ENCODE measurements around the gene LCN10. TPM values are rescaled to one million over a fixed set of nuclear protein-coding genes. Genes with fewer than 3 reads are reported as not detected.
A peak's percentile ranks its signal among the peaks of the same experiment; 100 is the strongest.

The LCN10 gene
- total RNA-seq, 2 donors from 2014 or later: 0.90 TPM; not detected in 1

- H3K27ac Mint-ChIP-seq: no peak overlapping the region
- no peak for DNase-seq
- no peak overlapping the region for H3K4me3 Mint-ChIP-seq
- H3K27me3 Mint-ChIP-seq: no peaks in the 10 kb centered on the region
- peaks cover 7% of the 10 kb centered on the region for H3K36me3 Mint-ChIP-seq (ENCODE audit: low read depth)
- no peak for ATAC-seq
- no peaks in the 10 kb centered on the region for H3K9me3 ChIP-seq (ENCODE audit: control insufficient read depth, low read length, poor library complexity, severe bottlenecking)
- H3K4me1 Mint-ChIP-seq: peaks cover 16% of the 10 kb centered on the region
Observed at GRCh38 chr9:136722093-136722968, 20.4 kb downstream of the LCN10 start.

- DNase-seq: no peak
- H3K9me3 ChIP-seq (ENCODE audit: control insufficient read depth, low read length, poor library complexity, severe bottlenecking): no peaks in the 10 kb centered on the region
- Mint-ChIP-seq H3K36me3 (ENCODE audit: low read depth) (peaks cover 3% of the 10 kb centered on the region), H3K27me3 (no peaks in the 10 kb centered on the region), H3K27ac (no peak overlapping the region), H3K4me1 (peaks cover 10% of the 10 kb centered on the region), H3K4me3 (peak overlapping the region; percentile 49)
- ATAC-seq: no peak
Observed at GRCh38 chr9:136721339-136722092, 21.2 kb downstream of the LCN10 start.

GRCh38 chr9:136720898-136721338 is 21.8 kb downstream of the LCN10 start:
- peaks cover 6% of the 10 kb centered on the region for H3K4me1 Mint-ChIP-seq
- H3K27ac Mint-ChIP-seq: no peak overlapping the region
- no peak for DNase-seq
- peak overlapping the region; percentile 49 for H3K4me3 Mint-ChIP-seq
- H3K9me3 ChIP-seq (ENCODE audit: control insufficient read depth, low read length, poor library complexity, severe bottlenecking): no peaks in the 10 kb centered on the region
- peaks cover 2% of the 10 kb centered on the region for H3K36me3 Mint-ChIP-seq (ENCODE audit: low read depth)
- H3K27me3 Mint-ChIP-seq: peaks cover 3% of the 10 kb centered on the region
- ATAC-seq: no peak

GRCh38 chr9:136720251-136720897 is 22.4 kb downstream of the LCN10 start:
- H3K27me3 Mint-ChIP-seq: peaks cover 7% of the 10 kb centered on the region
- no peaks in the 10 kb centered on the region for H3K9me3 ChIP-seq (ENCODE audit: control insufficient read depth, low read length, poor library complexity, severe bottlenecking)
- DNase-seq: no peak
- H3K27ac Mint-ChIP-seq: no peak overlapping the region
- H3K4me1 Mint-ChIP-seq: peaks cover 6% of the 10 kb centered on the region
- peaks cover 2% of the 10 kb centered on the region for H3K36me3 Mint-ChIP-seq (ENCODE audit: low read depth)
- no peak overlapping the region for H3K4me3 Mint-ChIP-seq
- no peak for ATAC-seq

GRCh38 chr9:136719195-136719880 is 23.4 kb downstream of the LCN10 start:
- peaks cover 8% of the 10 kb centered on the region for H3K27me3 Mint-ChIP-seq
- no peaks in the 10 kb centered on the region for H3K9me3 ChIP-seq (ENCODE audit: control insufficient read depth, low read length, poor library complexity, severe bottlenecking)
- peaks cover 4% of the 10 kb centered on the region for H3K4me1 Mint-ChIP-seq
- peaks cover under 1% of the 10 kb centered on the region for H3K36me3 Mint-ChIP-seq (ENCODE audit: low read depth)
- no peak for DNase-seq
- peak; percentile 52 for ATAC-seq
- no peak overlapping the region for H3K27ac Mint-ChIP-seq
- no peak overlapping the region for H3K4me3 Mint-ChIP-seq

- peaks cover 16% of the 10 kb centered on the region for H3K27me3 Mint-ChIP-seq
- no peaks in the 10 kb centered on the region for H3K9me3 ChIP-seq (ENCODE audit: control insufficient read depth, low read length, poor library complexity, severe bottlenecking)
- H3K36me3 Mint-ChIP-seq (ENCODE audit: low read depth): no peaks in the 10 kb centered on the region
- H3K27ac Mint-ChIP-seq: no peak overlapping the region
- peaks cover 3% of the 10 kb centered on the region for H3K4me1 Mint-ChIP-seq
- ATAC-seq (no peak), DNase-seq (no peak)
- H3K4me3 Mint-ChIP-seq: no peak overlapping the region
Observed at GRCh38 chr9:136718345-136719194, 24.2 kb downstream of the LCN10 start.

- Mint-ChIP-seq H3K4me1 (peaks cover 3% of the 10 kb centered on the region), H3K36me3 (ENCODE audit: low read depth) (peaks cover 2% of the 10 kb centered on the region), H3K4me3 (no peak overlapping the region), H3K27ac (no peak overlapping the region), H3K27me3 (peaks cover 21% of the 10 kb centered on the region)
- H3K9me3 ChIP-seq (ENCODE audit: control insufficient read depth, low read length, poor library complexity, severe bottlenecking): no peaks in the 10 kb centered on the region
- no peak for DNase-seq
- no peak for ATAC-seq
Observed at GRCh38 chr9:136717399-136717798, 25.3 kb downstream of the LCN10 start.

- Mint-ChIP-seq H3K27me3 (peaks cover 35% of the 10 kb centered on the region), H3K27ac (no peak overlapping the region)
Observed at GRCh38 chr9:136714893-136715274, 27.9 kb downstream of the LCN10 start.

GRCh38 chr9:136714096-136714892 is 28.4 kb downstream of the LCN10 start:
- no peak for DNase-seq
- Mint-ChIP-seq H3K4me3 (no peak overlapping the region), H3K27me3 (peaks cover 35% of the 10 kb centered on the region), H3K4me1 (peaks cover 4% of the 10 kb centered on the region), H3K27ac (no peak overlapping the region), H3K36me3 (ENCODE audit: low read depth) (peaks cover 2% of the 10 kb centered on the region)
- H3K9me3 ChIP-seq (ENCODE audit: control insufficient read depth, low read length, poor library complexity, severe bottlenecking): no peaks in the 10 kb centered on the region
- ATAC-seq: no peak

More at GRCh38 chr9:136714893-136715274, 27.9 kb downstream of the LCN10 start:
- H3K9me3 ChIP-seq (ENCODE audit: control insufficient read depth, low read length, poor library complexity, severe bottlenecking): no peaks in the 10 kb centered on the region
- peaks cover 2% of the 10 kb centered on the region for H3K36me3 Mint-ChIP-seq (ENCODE audit: low read depth)
- no peak for ATAC-seq
- peaks cover 4% of the 10 kb centered on the region for H3K4me1 Mint-ChIP-seq
- no peak for DNase-seq
- H3K4me3 Mint-ChIP-seq: no peak overlapping the region

- ATAC-seq: no peak
- Mint-ChIP-seq H3K36me3 (ENCODE audit: low read depth) (peaks cover 2% of the 10 kb centered on the region), H3K4me3 (peak overlapping the region; percentile 45), H3K4me1 (peaks cover 4% of the 10 kb centered on the region), H3K27me3 (peaks cover 38% of the 10 kb centered on the region), H3K27ac (no peak overlapping the region)
- no peaks in the 10 kb centered on the region for H3K9me3 ChIP-seq (ENCODE audit: control insufficient read depth, low read length, poor library complexity, severe bottlenecking)
- no peak for DNase-seq
Observed at GRCh38 chr9:136713550-136713949, 29.2 kb downstream of the LCN10 start.

- H3K9me3 ChIP-seq (ENCODE audit: control insufficient read depth, low read length, poor library complexity, severe bottlenecking): no peaks in the 10 kb centered on the region
- peaks cover 2% of the 10 kb centered on the region for H3K36me3 Mint-ChIP-seq (ENCODE audit: low read depth)
- H3K4me1 Mint-ChIP-seq: peaks cover 4% of the 10 kb centered on the region
- peak overlapping the region; percentile 45 for H3K4me3 Mint-ChIP-seq
- ATAC-seq: no peak
- no peak for DNase-seq
- no peak overlapping the region for H3K27ac Mint-ChIP-seq
- peaks cover 44% of the 10 kb centered on the region for H3K27me3 Mint-ChIP-seq
Observed at GRCh38 chr9:136712690-136713544, 29.8 kb downstream of the LCN10 start.

Measured in T-helper 17 cell (primary cell).